ENCODE measurements around the gene FAM3A.

The FAM3A gene

GRCh38 chrX:154458116-154458953, 57.7 kb downstream of the FAM3A start, which contains the start of gene PLXNA3:
TSS of gene PLXNA3 (plus strand) at chrX:154458281. CDS start at chrX:154460184, 1,903 bp downstream.
- DNase-seq: peak; percentile 57

- peak; percentile 59 for DNase-seq
Observed at GRCh38 chrX:154457491-154458115, 58.4 kb downstream of the FAM3A start.

Data from activated CD4-positive, alpha-beta T cell treated with anti-CD3 and anti-CD28 coated beads, Interleukin-10, Interleukin-2, amounts not matched to agents 100 ng/mL and 50 ng/mL, durations not matched to agents 16 hours and 8 hours (primary cell).